Measurements from ENCODE around the gene TBX6. TPM values are rescaled to one million over a fixed set of nuclear protein-coding genes. Genes with fewer than 3 reads are reported as not detected.
A peak's percentile ranks its signal among the peaks of the same experiment; 100 is the strongest.

TBX6 gene
- total RNA-seq = under 1 TPM; 0.71 to 0.83 TPM
- not detected for polyA plus RNA-seq

GRCh38 chr16:30091474-30092372 is at the start of gene TBX6:
TSS of gene TBX6 (minus strand) at chr16:30091924. CDS start at chr16:30091193, 731 bp downstream.
- Histone ChIP-seq H3K4me1 (ENCODE audit: insufficient read depth, low read length) (peaks cover 63% of the 10 kb centered on the region), H3K27me3 (ENCODE audit: insufficient read depth, low read length, poor library complexity, severe bottlenecking) (no peaks in the 10 kb centered on the region), H3K9me3 (ENCODE audit: low read length) (peaks cover 4% of the 10 kb centered on the region), H3K36me3 (ENCODE audit: insufficient read depth, low read length) (peaks cover 12% of the 10 kb centered on the region), H3K4me3 (ENCODE audit: low read length) (peak within 1 kb of the TSS; percentile 86), H3K27ac (ENCODE audit: low read depth, low read length) (peak within 1 kb of the TSS; percentile 90)
- no peaks in the 10 kb centered on the region for H3K27me3 Mint-ChIP-seq
- H3K36me3 Mint-ChIP-seq = peaks cover 7 to 33% (median 8%) of the 10 kb centered on the region in 3 donors
- ChIA-PET POLR2A (interaction anchor here (0.5 to 7.8 kb wide), 12 partner anchors 15 to 369 kb away, joined by 3 to 89 read pairs (median 4); partner anchors contain the start of genes ALDOA, CORO1A and PPP4C), CTCF (interaction anchor here (0.6 to 7.1 kb wide), 40 partner anchors 9 to 568 kb away, joined by 3 to 41 read pairs (median 4); partner anchors contain the start of genes ALDOA, CORO1A, DCTPP1 and GDPD3)
- DNase-seq = peak; percentile 89 to 93 (median 90)
- peaks cover under 1 to 5% (median under 1%) of the 10 kb centered on the region in 5 donors for H3K9me3 Mint-ChIP-seq
- peak within 1 kb of the TSS; percentile 82 to 98 (median 97) for H3K27ac Mint-ChIP-seq
- peaks cover 38 to 50% (median 41%) of the 10 kb centered on the region in 3 donors for H3K4me1 Mint-ChIP-seq
- peak within 1 kb of the TSS; percentile 82 to 94 (median 90) for H3K4me3 Mint-ChIP-seq

DNA sequence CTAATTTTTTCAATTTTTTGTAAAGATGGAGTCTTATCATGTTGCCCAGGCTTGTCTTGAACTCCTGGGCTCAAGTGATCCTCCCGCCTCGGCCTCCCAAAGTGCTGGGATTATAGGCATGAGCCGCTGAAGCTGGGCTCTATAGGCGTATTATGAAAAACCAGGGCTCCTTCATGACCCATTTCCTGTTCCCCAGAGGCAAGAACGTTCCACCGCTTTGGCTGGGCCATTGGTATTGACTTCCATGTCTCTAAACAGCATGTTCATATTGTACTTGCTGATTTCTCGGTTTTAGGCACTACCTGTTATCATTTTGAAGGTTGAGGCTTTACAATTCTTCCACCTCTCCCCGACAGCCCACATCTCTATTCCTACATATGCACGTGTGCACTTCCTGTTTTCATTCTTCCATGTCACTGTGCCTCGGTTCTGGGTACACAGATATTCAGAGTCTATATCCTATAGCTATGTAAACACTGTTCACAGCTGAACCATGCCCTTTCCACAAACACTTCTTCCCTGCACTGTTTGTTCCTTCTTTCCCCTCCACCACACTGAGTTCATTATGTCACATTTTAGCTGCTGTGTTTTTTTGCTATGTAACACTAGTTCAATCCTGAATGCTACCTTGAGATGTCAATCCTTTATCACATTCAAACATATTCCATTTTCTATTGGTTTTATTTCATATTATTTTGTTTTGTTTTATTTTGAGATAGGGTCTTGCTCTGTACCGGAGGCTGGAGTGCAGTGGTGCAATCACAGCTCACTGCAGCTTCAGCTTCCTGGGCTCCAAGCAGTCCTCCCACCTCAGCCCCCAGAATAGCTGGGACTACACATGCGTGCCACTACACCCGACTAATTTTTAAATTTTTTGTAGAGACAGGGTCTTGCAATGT is 48.1 kb upstream of the TBX6 start:
- Mint-ChIP-seq H3K27me3 (no peaks in the 10 kb centered on the region), H3K9me3 (no peaks in the 10 kb centered on the region), H3K27ac (peak overlapping the region in 5 of 8 donors; percentile 9 to 85 (median 57)), H3K4me3 (peak overlapping the region in 3 of 7 donors; percentile 3 to 56 (median 26)), H3K36me3 (peaks cover 0 to 2% (median 0%) of the 10 kb centered on the region in 3 donors), H3K4me1 (peaks cover 13 to 16% (median 16%) of the 10 kb centered on the region in 3 donors)
- Histone ChIP-seq H3K9me3 (ENCODE audit: low read length) (no peaks in the 10 kb centered on the region), H3K36me3 (ENCODE audit: insufficient read depth, low read length) (no peaks in the 10 kb centered on the region), H3K27me3 (ENCODE audit: insufficient read depth, low read length, poor library complexity, severe bottlenecking) (no peaks in the 10 kb centered on the region), H3K27ac (ENCODE audit: low read depth, low read length) (no peak overlapping the region), H3K4me3 (ENCODE audit: low read length) (no peak overlapping the region), H3K4me1 (ENCODE audit: insufficient read depth, low read length) (peaks cover 20% of the 10 kb centered on the region)
- ChIA-PET CTCF (interaction anchor here (0.7 to 1.5 kb wide), 3 partner anchors 7 to 396 kb away, joined by 3 to 4 read pairs (median 3); no protein-coding TSS in a partner anchor), POLR2A (interaction anchor here (0.9 kb wide), 1 partner anchor 46 kb away, joined by 3 read pairs; no protein-coding TSS in a partner anchor)
- no peak for DNase-seq

GRCh38 chr16:30137897-30138296 is 46.2 kb upstream of the TBX6 start:
- Mint-ChIP-seq H3K27me3 (no peaks in the 10 kb centered on the region), H3K9me3 (peaks cover 0 to 2% (median 0%) of the 10 kb centered on the region in 5 donors), H3K4me1 (peaks cover 7 to 9% (median 9%) of the 10 kb centered on the region in 3 donors), H3K27ac (no peak overlapping the region), H3K36me3 (peaks cover 0 to 4% (median 0%) of the 10 kb centered on the region in 3 donors), H3K4me3 (no peak overlapping the region)
- Histone ChIP-seq H3K27ac (ENCODE audit: low read depth, low read length) (no peak overlapping the region), H3K27me3 (ENCODE audit: insufficient read depth, low read length, poor library complexity, severe bottlenecking) (no peaks in the 10 kb centered on the region), H3K4me1 (ENCODE audit: insufficient read depth, low read length) (peaks cover 14% of the 10 kb centered on the region), H3K4me3 (ENCODE audit: low read length) (no peak overlapping the region), H3K36me3 (ENCODE audit: insufficient read depth, low read length) (no peaks in the 10 kb centered on the region), H3K9me3 (ENCODE audit: low read length) (no peaks in the 10 kb centered on the region)
- DNase-seq = no peak
- CTCF ChIA-PET = interaction anchor here (1.1 to 1.6 kb wide), 2 partner anchors 12 to 45 kb away, joined by 4 read pairs; no protein-coding TSS in a partner anchor
- POLR2A ChIA-PET = no interaction called here

GRCh38 chr16:30136971-30137605 is 45.4 kb upstream of the TBX6 start:
- CTCF ChIA-PET = interaction anchor here (0.7 to 1.6 kb wide), 5 partner anchors 11 to 272 kb away, joined by 3 to 4 read pairs (median 3); no protein-coding TSS in a partner anchor
- Histone ChIP-seq H3K9me3 (ENCODE audit: low read length) (no peaks in the 10 kb centered on the region), H3K36me3 (ENCODE audit: insufficient read depth, low read length) (no peaks in the 10 kb centered on the region), H3K27me3 (ENCODE audit: insufficient read depth, low read length, poor library complexity, severe bottlenecking) (no peaks in the 10 kb centered on the region), H3K27ac (ENCODE audit: low read depth, low read length) (no peak overlapping the region), H3K4me1 (ENCODE audit: insufficient read depth, low read length) (peaks cover 12% of the 10 kb centered on the region), H3K4me3 (ENCODE audit: low read length) (no peak overlapping the region)
- peaks cover 0 to 7% (median 0%) of the 10 kb centered on the region in 5 donors for H3K9me3 Mint-ChIP-seq
- peak overlapping the region in 1 of 8 donors; percentile 96 for H3K27ac Mint-ChIP-seq
- no peak for DNase-seq
- H3K4me1 Mint-ChIP-seq = peaks cover 6 to 8% (median 8%) of the 10 kb centered on the region in 3 donors
- POLR2A ChIA-PET = interaction anchor here (0.7 to 1.1 kb wide), 3 partner anchors 13 to 768 kb away, joined by 3 to 4 read pairs (median 4); partner anchors contain the start of gene ALDOA
- H3K27me3 Mint-ChIP-seq = no peaks in the 10 kb centered on the region
- H3K4me3 Mint-ChIP-seq = no peak overlapping the region
- H3K36me3 Mint-ChIP-seq = peaks cover 0 to 4% (median 0%) of the 10 kb centered on the region in 3 donors

DNA sequence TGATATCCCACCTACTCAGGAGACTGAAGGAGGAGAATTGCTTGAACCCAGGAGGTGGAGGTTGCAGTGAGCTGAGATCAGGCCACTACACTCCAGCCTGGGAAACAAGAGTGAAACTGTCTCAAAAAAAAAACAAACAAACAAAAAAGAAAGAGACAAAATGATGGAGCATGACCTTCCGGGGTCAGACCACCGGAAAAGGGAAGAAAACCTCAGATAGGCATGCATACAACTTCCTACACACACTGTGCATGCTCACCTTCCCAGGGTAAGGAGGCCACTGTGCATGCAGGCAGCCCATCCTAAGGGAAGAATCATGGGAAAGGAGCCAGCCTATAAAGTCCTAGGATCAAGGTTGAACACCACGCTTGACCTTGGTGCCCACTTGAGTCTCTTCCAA is 40.9 kb upstream of the TBX6 start:
- Histone ChIP-seq H3K36me3 (ENCODE audit: insufficient read depth, low read length) (no peaks in the 10 kb centered on the region), H3K9me3 (ENCODE audit: low read length) (no peaks in the 10 kb centered on the region), H3K27me3 (ENCODE audit: insufficient read depth, low read length, poor library complexity, severe bottlenecking) (no peaks in the 10 kb centered on the region), H3K4me1 (ENCODE audit: insufficient read depth, low read length) (no peaks in the 10 kb centered on the region), H3K27ac (ENCODE audit: low read depth, low read length) (no peak overlapping the region), H3K4me3 (ENCODE audit: low read length) (no peak overlapping the region)
- ChIA-PET CTCF (interaction anchor here (1.1 kb wide), 1 partner anchor 8 kb away, joined by 3 read pairs; no protein-coding TSS in a partner anchor), POLR2A (no interaction called here)
- Mint-ChIP-seq H3K27ac (no peak overlapping the region), H3K4me3 (no peak overlapping the region), H3K9me3 (peaks cover 0 to 19% (median 6%) of the 10 kb centered on the region in 5 donors), H3K4me1 (peaks cover 2 to 6% (median 5%) of the 10 kb centered on the region in 3 donors), H3K36me3 (peaks cover 0 to 4% (median 0%) of the 10 kb centered on the region in 3 donors), H3K27me3 (no peaks in the 10 kb centered on the region)
- DNase-seq = no peak

- Mint-ChIP-seq H3K27me3 (no peaks in the 10 kb centered on the region), H3K4me1 (peaks cover 2 to 6% (median 5%) of the 10 kb centered on the region in 3 donors), H3K36me3 (peaks cover 0 to 4% (median 0%) of the 10 kb centered on the region in 3 donors), H3K4me3 (no peak overlapping the region), H3K9me3 (peaks cover 0 to 19% (median 6%) of the 10 kb centered on the region in 5 donors), H3K27ac (peak overlapping the region in 1 of 8 donors; percentile 64)
- no peak for DNase-seq
- ChIA-PET POLR2A (interaction anchor here (2.1 kb wide), 1 partner anchor 51 kb away, joined by 6 read pairs; the partner anchor contains the start of gene CORO1A), CTCF (interaction anchor here (1.1 kb wide), 1 partner anchor 9 kb away, joined by 3 read pairs; no protein-coding TSS in a partner anchor)
- no peak overlapping the region for H3K27ac ChIP-seq (ENCODE audit: low read depth, low read length)
- H3K4me1 ChIP-seq (ENCODE audit: insufficient read depth, low read length) = no peaks in the 10 kb centered on the region
- no peak overlapping the region for H3K4me3 ChIP-seq (ENCODE audit: low read length)
- H3K9me3 ChIP-seq (ENCODE audit: low read length) = no peaks in the 10 kb centered on the region
- no peaks in the 10 kb centered on the region for H3K36me3 ChIP-seq (ENCODE audit: insufficient read depth, low read length)
- H3K27me3 ChIP-seq (ENCODE audit: insufficient read depth, low read length, poor library complexity, severe bottlenecking) = no peaks in the 10 kb centered on the region
Observed at GRCh38 chr16:30131869-30132475, 40.2 kb upstream of the TBX6 start.
